KG1 (cell line): ENCODE data around the gene AMIGO2.
A peak's percentile ranks its signal among the peaks of the same experiment; 100 is the strongest.

Experiments
- DNase-seq: peaks from one replicate; lab custom pipeline; 2025; lab: John Stamatoyannopoulos, UW

Gene AMIGO2

DNA sequence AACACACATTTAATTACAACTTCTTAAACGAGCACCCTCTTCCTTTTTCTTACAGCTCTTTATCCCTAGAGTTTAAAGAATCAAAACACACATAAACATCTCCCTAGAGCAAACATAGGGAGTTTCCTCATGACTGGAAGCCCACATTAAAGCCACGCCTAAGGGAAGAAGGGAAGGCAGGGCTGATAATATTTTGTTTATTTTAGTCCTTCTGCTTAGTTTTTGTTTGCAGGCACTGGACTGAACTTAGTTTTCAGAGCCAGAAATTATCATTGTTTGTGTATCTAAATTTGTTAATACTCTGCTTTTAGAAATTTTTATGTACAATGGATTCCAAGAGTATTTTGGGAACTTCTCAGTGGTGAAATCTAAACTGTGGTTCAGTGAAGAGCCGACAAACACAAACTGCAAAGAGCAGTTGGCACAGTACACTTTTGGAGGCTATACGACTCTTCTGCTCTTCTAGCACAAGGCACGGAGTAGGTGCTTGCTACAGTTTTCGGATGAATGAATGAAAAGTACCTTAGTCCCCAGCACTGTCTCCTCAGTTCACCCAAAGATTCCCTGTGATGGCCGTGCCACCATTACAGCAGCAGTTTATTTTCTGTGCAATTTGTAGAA, 17.6 kb upstream of the AMIGO2 start:
- DNase-seq: no peak

DNA sequence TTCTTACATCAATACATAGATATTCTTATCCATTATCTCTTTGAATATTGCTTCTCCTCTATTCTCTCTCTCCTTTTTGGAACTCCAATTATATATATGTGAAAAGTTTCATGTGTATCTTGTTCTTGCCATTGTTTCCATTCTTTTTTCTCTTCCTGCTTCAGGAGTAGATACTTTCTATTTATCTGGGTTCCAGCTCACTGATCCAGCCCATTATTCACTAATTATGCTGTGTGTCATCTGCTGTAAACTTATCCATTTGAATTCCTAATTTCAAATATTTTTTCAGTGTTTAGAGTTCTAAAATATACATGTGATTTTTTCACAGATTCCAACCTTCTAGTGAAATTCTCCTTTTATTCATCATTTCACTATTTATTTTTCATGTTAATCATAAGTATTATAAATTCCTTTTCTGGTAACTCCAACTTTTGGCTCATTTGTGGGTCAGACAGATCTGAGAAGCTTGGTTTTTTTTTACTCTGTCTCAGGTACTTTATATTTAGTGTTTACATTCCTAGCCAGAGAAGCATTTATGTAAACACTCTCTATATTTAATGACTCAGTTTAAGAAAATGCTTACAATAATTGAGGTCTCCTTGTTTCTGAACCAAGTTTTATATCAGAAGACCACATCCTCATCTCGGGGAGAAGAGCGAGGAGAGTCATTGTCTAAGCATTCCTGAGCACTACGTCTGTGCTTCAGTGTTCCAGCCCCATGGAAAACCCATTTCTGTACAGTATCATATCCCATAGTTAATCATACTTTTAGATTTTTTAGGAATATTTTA, 15.9 kb upstream of the AMIGO2 start:
- no peak for DNase-seq

DNA sequence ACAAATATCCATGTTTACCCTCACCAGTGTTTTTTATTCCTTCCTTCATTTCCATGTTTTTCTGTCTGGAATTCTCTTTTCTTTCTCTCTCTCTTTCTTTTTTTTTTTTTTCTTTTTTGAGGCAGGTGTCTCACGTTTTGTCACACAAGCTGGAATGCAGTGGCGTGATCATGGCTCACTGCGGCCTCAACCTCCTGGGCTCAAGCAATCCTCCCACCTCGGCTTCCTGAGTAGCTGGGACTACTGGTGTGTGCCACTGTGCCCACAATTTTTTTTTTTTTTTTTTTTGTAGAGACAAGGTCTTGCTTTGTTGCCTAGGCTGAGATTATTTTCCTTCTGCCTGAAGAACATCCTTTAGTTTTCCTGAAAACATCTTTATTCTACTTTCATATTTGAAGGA, 15.0 kb upstream of the AMIGO2 start:
- DNase-seq: no peak

- DNase-seq: no peak
Observed at GRCh38 chr12:47091009-47091408, 11.2 kb upstream of the AMIGO2 start.

DNA sequence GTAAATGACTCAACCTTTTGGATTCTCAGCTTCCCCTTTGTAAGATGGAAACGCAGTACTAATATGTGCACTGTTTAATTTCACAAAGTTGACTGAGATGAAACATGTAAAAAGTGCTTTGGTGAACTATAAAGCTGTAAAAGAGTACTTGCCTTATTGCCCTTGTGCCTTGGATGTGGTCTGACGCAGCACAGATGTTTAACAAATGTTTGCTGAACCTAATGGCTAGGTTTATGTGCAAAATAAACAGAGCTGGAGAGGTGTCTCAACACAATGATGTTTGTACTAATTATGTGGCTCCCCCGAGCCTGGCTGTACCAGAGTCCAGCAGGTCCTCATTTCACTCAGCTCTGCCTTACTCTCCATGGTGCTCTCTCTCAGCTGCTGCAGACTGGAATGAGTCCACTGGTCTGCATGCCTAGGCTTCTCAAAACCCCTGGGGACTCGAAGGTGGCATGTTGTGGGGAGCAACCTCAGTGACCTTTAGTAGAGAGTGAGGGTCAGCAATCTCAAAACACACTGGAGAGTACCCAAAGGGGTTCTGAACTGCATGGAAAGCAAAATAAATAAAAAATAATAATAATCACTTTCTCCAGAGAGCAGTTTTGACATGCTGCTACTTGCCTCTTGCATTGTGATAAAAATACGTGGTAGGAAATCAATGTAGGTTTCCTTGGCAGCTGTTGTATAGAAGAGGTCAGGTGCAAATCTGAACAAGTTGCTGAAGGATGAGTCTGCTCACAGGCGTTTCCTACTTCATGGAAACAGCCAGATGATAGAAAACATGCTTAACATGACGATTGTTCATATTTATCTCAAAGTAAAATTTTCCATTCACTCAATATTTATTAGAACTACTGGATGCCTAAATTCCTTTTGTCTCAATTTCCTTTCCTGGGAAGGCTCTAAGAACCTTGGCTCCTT, 8.5 kb upstream of the AMIGO2 start:
- DNase-seq: no peak

- no peak for DNase-seq
Observed at GRCh38 chr12:47087088-47087688, 7.4 kb upstream of the AMIGO2 start.

GRCh38 chr12:47085815-47086252, 6.1 kb upstream of the AMIGO2 start:
- peak; percentile 23 for DNase-seq

DNA sequence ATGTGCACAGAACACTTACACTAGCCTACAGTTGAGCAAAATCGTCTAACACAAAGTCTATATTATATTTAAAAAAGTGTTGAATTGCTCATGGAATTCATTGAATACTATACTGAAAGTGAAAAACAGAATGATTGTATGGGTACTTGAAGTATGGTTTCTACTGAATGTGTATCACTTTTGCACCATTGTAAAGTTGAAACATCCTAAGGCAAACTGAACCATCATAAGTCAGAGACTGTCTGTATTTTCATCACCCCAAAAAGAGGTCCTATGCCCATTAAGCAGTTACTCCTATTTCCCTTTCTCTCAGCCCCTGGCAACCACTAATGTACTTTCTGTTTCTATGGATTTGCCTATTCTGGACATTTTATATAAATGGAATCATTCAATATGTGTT, 4.4 kb upstream of the AMIGO2 start:
- DNase-seq: no peak

DNA sequence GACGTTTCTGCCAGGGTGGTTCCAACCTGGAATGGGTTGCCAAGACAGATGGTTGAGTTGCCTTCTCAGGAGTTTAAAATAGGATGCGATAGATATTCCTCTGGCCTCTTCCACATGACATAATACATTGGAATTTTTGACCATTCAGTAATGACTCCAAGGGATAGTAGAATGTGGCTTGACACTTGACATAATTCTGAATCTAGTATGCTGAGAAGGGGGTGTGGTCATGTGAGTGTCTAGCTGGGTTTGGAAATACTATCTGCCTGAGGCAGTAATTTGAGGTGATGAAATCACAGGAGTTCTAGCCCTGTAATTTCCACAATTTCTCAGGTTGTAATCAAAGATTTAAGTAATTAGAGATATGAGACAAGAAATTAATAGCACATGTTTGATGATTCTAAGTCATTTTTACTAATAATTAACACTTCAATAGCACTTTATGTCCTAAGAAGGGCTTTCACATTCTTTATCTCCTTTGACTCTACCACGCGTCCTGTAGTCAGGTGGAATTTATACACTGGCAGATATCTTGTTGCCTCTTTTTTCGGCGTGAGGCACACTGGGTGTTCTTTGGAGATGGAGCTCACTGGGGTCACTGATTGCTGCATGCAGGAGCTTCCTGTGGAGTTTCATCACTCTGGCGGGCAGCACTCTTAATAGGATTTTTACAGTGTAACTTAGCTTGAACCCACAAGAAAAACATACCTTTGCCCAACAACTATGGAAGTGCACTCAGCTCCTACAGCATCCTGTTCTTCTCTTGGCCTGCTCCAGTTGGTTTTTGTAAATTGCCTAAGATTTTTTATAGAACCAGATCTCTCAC, 3.2 kb upstream of the AMIGO2 start:
- no peak for DNase-seq

- DNase-seq: no peak
Observed at GRCh38 chr12:47082283-47082682, 2.5 kb upstream of the AMIGO2 start.

GRCh38 chr12:47080725-47081502, 1.2 kb upstream of the AMIGO2 start:
- DNase-seq: no peak

GRCh38 chr12:47079981-47080724, 394 bp upstream of the AMIGO2 start:
- no peak for DNase-seq

GRCh38 chr12:47078733-47079467, 859 bp downstream of the AMIGO2 start:
- no peak for DNase-seq

DNA sequence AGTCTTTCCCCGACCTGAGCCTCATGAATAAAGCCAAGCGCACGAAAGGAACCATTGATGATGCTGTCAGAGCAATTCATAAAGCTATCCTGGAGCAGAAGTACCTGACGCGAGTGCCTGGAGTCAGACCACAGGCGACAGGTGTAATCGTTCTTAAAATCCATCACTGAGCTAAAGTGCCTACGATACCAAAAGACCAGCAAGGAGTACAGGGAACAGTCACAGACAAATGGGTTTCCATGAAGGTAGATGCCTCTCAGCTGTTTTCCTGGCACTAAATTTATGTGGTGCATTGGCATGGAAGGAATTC, 1.7 kb downstream of the AMIGO2 start:
- DNase-seq: no peak

GRCh38 chr12:47077206-47078085, 2.3 kb downstream of the AMIGO2 start:
- no peak for DNase-seq

DNA sequence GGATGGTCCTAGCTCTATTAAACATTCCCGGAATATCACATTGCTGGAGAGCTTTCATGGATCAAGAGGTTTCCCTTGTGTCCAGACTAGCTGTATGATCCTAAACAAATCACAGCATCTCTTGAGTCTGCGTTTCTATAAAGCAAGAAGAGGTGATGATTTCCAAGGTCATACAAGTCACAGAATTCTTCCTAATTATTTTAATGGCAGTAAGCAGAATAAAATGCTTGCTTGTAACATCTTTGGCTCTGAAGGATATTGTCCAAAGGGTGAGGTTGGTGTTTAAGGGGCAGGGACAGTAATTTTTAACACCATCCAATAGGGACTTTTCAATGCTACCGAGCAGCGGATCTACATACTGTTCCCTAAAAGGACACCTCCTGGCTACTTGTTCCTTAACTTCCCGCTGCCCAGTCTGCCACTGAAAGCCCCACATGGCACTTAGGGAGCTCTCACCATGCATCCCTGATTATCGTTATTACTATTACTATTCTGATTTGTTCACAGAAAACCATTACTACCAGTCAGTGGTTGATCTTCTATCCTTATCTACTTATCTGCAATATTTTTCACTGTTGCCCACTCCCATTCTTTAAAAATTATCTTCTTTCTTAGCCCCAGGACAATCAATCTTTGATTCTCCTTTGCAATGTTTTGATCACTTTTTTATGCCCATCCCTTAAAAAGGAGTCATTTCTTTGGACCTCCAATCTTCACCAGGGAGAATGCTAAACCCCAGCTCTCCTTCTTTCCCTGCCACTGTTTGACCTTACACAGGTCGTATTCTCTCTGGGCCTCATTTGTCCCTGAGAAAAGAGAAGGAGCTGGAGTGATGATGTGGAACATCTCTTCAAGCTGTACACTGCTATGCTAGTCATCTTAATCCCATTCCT, 4.3 kb downstream of the AMIGO2 start:
- DNase-seq: no peak

DNA sequence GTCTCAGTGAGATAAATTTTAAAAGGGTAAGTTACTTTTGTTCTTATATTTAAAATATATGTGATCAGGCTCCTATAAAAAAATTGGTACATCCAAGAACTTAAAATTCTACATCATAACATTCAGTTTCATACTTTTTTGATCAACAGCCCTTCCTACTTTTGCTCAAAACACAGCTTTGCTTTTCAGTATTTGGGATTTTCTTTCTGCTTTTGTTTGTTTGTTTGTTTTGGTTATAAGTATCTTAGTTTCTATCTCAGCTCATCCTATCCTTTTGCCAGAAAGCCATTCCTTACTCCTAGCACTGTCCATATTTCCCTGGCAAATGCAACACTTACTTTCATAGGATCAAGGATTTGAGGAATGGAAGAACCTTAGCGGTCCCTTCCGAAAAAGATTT, 5.0 kb downstream of the AMIGO2 start:
- no peak for DNase-seq
